ENCODE data around the gene KCNA5. TPM values are rescaled to one million over a fixed set of nuclear protein-coding genes. Genes with fewer than 3 reads are reported as not detected.

Gene KCNA5
- total RNA-seq, 1 donor from 2014 or later, result 1.2 TPM

DNA sequence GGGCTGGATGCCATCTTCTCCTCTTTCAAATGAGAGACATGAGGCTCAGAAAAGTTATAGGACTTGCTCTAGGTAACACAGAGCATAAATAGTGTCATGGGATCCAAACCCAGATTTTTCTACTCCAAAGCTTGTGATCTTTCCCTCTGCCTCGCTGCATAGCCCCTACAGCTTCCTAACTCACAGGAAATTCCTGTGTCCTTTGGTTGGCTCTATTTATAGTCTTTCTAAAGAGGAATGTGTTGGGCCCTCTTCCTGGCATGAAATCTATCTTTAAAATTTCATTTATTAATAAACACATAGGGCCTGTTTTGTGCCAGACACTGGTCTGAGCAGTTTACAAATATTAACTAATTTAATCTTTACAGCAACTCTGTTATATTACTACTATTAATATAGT is 9.8 kb upstream of the KCNA5 start:
- Mint-ChIP-seq H3K4me3 (ENCODE audit: unreplicated experiment) (no peak overlapping the region), H3K9me3 (ENCODE audit: unreplicated experiment) (no peaks in the 10 kb centered on the region), H3K27me3 (ENCODE audit: unreplicated experiment) (peaks cover 2% of the 10 kb centered on the region), H3K4me1 (ENCODE audit: unreplicated experiment) (peaks cover 32% of the 10 kb centered on the region), H3K27ac (ENCODE audit: unreplicated experiment) (no peak overlapping the region), H3K36me3 (ENCODE audit: low read depth, unreplicated experiment) (no peaks in the 10 kb centered on the region)
- DNase-seq (ENCODE audit: low spot score), result no peak
- TF ChIP-seq, protein P1, sequence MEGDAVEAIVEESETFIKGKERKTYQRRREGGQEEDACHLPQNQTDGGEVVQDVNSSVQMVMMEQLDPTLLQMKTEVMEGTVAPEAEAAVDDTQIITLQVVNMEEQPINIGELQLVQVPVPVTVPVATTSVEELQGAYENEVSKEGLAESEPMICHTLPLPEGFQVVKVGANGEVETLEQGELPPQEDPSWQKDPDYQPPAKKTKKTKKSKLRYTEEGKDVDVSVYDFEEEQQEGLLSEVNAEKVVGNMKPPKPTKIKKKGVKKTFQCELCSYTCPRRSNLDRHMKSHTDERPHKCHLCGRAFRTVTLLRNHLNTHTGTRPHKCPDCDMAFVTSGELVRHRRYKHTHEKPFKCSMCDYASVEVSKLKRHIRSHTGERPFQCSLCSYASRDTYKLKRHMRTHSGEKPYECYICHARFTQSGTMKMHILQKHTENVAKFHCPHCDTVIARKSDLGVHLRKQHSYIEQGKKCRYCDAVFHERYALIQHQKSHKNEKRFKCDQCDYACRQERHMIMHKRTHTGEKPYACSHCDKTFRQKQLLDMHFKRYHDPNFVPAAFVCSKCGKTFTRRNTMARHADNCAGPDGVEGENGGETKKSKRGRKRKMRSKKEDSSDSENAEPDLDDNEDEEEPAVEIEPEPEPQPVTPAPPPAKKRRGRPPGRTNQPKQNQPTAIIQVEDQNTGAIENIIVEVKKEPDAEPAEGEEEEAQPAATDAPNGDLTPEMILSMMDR (IDR thresholded peaks at IDR 0.05; ENCODE audit: unreplicated experiment), result no peak

GRCh38 chr12:5034603-5035002 is 9.1 kb upstream of the KCNA5 start:
- Mint-ChIP-seq H3K27ac (ENCODE audit: unreplicated experiment) (no peak overlapping the region), H3K4me1 (ENCODE audit: unreplicated experiment) (peaks cover 39% of the 10 kb centered on the region), H3K4me3 (ENCODE audit: unreplicated experiment) (no peak overlapping the region)

GRCh38 chr12:5035618-5036017 is 8.1 kb upstream of the KCNA5 start:
- no peak for DNase-seq (ENCODE audit: low spot score)
- Mint-ChIP-seq H3K27me3 (ENCODE audit: unreplicated experiment) (peaks cover 2% of the 10 kb centered on the region), H3K27ac (ENCODE audit: unreplicated experiment) (no peak overlapping the region), H3K4me1 (ENCODE audit: unreplicated experiment) (peaks cover 49% of the 10 kb centered on the region), H3K4me3 (ENCODE audit: unreplicated experiment) (no peak overlapping the region), H3K9me3 (ENCODE audit: unreplicated experiment) (no peaks in the 10 kb centered on the region), H3K36me3 (ENCODE audit: low read depth, unreplicated experiment) (no peaks in the 10 kb centered on the region)
- TF ChIP-seq, protein P1 (IDR thresholded peaks at IDR 0.05; ENCODE audit: unreplicated experiment), result no peak

More at GRCh38 chr12:5034603-5035002, 9.1 kb upstream of the KCNA5 start:
- TF ChIP-seq, protein P1 (IDR thresholded peaks at IDR 0.05; ENCODE audit: unreplicated experiment), result no peak
- H3K9me3 Mint-ChIP-seq (ENCODE audit: unreplicated experiment), result no peaks in the 10 kb centered on the region
- H3K36me3 Mint-ChIP-seq (ENCODE audit: low read depth, unreplicated experiment), result no peaks in the 10 kb centered on the region
- peaks cover 2% of the 10 kb centered on the region for H3K27me3 Mint-ChIP-seq (ENCODE audit: unreplicated experiment)
- no peak for DNase-seq (ENCODE audit: low spot score)

GRCh38 chr12:5036031-5036430 is 7.6 kb upstream of the KCNA5 start:
- DNase-seq (ENCODE audit: low spot score), result no peak
- H3K4me3 Mint-ChIP-seq (ENCODE audit: unreplicated experiment), result no peak overlapping the region
- H3K9me3 Mint-ChIP-seq (ENCODE audit: unreplicated experiment), result no peaks in the 10 kb centered on the region
- peaks cover 53% of the 10 kb centered on the region for H3K4me1 Mint-ChIP-seq (ENCODE audit: unreplicated experiment)
- TF ChIP-seq, protein P1 (IDR thresholded peaks at IDR 0.05; ENCODE audit: unreplicated experiment), result no peak
- no peak overlapping the region for H3K27ac Mint-ChIP-seq (ENCODE audit: unreplicated experiment)
- H3K36me3 Mint-ChIP-seq (ENCODE audit: low read depth, unreplicated experiment), result no peaks in the 10 kb centered on the region
- peaks cover 2% of the 10 kb centered on the region for H3K27me3 Mint-ChIP-seq (ENCODE audit: unreplicated experiment)

DNA sequence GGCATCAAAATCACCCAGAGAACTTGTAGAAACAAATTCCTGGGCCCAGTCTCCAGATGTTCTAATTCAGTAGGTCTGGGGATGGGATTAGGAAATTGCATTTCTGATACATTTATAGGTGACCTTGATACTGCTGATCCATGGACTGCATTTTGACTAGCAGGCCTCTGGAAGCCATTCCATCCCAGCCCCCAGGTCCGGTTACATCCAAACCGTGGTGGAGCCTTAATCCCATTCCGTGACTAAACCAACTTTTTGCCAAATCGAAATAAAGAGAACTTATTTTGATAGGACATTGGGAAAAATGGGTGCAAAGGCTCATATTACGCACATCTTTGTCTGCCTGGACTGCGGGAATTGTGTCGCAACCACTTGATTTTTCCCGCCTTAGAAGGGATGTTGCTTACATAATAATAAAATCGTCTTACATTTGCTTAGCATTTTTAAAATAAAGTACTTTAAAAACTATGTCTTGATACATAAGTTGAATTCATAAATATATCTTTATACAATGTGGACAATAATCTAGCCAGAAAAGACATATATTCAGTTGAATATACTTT is 5.8 kb upstream of the KCNA5 start:
- Mint-ChIP-seq H3K27ac (ENCODE audit: unreplicated experiment) (no peak overlapping the region), H3K36me3 (ENCODE audit: low read depth, unreplicated experiment) (no peaks in the 10 kb centered on the region), H3K9me3 (ENCODE audit: unreplicated experiment) (no peaks in the 10 kb centered on the region), H3K4me3 (ENCODE audit: unreplicated experiment) (no peak overlapping the region), H3K27me3 (ENCODE audit: unreplicated experiment) (peaks cover 5% of the 10 kb centered on the region), H3K4me1 (ENCODE audit: unreplicated experiment) (peaks cover 58% of the 10 kb centered on the region)
- no peak for DNase-seq (ENCODE audit: low spot score)
- TF ChIP-seq, protein P1 (IDR thresholded peaks at IDR 0.05; ENCODE audit: unreplicated experiment), result no peak
